Measurements from ENCODE around the gene SCUBE1.

The SCUBE1 gene

DNA sequence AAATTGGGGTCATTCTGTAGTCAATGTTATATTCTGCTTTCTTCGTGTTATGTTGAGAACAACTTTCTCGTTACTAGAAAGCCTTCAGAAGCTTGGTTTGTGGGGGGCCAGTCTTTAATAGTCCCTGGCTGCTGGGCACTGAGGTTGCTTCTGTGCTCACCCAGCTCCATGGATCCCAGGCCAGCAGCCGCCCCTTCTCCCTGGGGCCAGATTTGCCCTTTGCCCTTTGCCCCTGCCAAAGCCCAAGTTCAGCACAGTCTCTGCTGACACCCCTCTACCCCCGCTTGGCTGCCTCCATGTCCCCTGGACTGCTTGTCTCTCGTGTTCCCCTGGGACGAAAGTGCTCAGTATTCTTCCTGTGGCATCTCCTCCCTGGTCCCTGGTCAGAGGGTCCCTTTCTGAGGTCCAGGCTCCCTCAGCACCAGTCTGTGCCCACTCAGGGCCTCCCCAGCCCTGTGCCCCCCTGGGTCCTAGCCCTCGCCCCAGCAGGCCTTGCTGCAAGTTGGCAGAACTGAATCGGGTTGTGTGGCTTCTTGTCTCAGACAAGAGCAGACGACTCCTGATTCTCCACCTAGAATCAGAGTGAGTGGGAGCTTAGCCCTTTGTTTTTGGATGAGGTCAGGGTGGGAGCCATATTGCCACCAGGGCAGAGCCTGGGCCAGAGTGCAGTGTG, 185.2 kb downstream of the SCUBE1 start:
- DNase-seq (ENCODE audit: low read depth in 2 of 2): no peak

DNA sequence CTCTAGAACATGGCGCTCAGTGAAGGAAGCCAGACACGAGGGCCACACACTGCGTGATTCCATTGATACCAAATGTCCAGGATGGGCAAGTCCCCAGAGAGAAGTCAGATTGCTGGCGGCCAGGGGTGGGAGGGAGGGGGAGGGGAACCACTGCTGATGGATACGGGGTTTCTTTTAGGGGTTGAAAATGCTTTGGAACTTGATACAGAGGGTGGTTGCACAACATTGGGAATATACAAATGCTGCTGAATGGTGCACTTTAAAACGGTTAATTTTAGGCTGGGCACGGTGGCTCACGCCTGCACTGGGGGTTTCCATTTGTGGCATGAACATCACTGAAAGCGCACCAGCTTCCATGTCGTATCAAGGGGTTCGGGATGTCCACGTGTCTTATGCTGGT, 186.8 kb downstream of the SCUBE1 start:
- no peak for DNase-seq (ENCODE audit: low read depth in 2 of 2)

- DNase-seq (ENCODE audit: low read depth in 2 of 2): no peak
These were observed 187.4 kb downstream of the SCUBE1 start for GRCh38 chr22:43155789-43156188.

DNA sequence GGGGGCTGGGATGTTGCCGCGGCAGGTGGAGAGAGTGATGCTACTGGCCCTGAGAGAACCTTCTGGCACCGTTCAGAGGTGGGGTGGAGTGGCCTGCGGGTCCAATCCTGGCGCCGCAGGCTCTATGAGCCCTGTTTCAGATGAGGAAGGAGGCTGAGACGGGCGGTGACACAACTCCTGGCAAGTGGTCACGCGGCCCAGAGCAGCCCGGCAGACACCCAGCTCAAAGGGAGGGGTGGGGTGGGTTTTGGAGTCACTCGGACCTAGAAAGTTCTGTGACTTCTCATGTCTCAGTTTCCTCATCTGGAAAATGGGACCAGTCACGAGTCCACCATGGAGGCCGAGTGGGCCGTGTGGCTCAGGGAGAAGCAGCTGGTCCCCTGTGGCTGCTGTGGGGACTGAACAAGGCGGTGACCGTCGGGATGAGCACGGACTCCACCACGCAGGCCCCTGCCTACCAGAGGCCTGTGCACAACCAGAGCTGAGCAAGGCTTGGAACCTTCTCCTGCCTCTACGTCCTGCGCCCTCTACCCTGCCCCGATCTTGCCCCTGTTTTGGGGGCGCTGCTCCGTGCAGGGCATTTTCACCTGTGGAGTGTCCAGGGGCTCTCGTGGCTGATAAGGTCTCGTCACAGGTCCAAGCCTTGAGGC, 188.2 kb downstream of the SCUBE1 start:
- no peak for DNase-seq (ENCODE audit: low read depth in 2 of 2)

- DNase-seq (ENCODE audit: low read depth in 2 of 2): no peak
These were observed 189.3 kb downstream of the SCUBE1 start for GRCh38 chr22:43153899-43154298.

- peak; percentile 40 for DNase-seq (ENCODE audit: low read depth in 2 of 2)
These were observed 190.7 kb downstream of the SCUBE1 start for GRCh38 chr22:43152357-43153071.

DNA sequence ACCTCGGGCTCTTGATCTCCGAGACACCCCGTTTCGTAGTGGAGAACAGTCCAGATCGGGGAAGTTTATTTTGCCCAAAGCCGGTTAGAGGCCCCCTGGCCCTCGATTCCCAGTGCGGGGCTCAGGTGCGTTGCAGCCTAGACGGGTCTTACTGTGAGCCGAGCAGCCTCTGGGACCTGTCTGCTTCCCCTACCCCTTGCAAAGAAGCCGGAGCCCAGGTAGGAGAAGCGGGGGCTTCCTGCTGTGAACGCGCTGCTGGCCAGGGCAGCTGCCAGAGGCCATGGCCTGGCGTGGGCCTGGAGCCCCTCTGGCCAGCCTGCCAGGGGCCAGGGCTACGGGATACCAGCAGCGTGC, 191.2 kb downstream of the SCUBE1 start:
- DNase-seq (ENCODE audit: low read depth in 2 of 2): no peak

GRCh38 chr22:43151251-43152002, 191.7 kb downstream of the SCUBE1 start, which contains the start of gene TSPO:
TSS of gene TSPO (plus strand) at chr22:43151559. CDS start at chr22:43159239, 7,680 bp downstream.
- DNase-seq (ENCODE audit: low read depth in 2 of 2): peak; percentile 42 to 52

DNA sequence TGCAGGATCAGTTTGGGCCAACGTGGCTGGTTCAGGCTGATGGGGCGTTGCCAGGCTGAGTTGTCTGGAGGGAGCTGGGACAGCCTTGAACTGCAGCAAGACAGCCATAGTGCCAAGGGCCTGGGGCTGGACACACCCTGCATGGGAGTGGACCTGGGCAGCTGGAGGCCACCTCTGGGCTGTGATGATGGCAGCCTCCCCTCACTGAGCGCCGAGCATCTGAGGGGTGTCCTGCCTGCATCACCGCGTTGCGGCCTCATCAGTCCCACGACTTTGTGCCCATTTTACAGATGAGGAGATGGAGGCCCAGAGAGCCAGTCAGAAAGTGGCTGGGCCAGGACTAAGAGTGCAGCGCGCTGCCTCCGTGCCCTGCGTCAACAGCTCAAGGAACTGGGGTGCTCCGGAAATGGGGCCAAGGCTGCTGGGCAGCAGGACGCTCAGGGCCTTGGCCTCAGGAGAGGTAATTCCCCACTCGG, 192.4 kb downstream of the SCUBE1 start:
- no peak for DNase-seq (ENCODE audit: low read depth in 2 of 2)

DNA sequence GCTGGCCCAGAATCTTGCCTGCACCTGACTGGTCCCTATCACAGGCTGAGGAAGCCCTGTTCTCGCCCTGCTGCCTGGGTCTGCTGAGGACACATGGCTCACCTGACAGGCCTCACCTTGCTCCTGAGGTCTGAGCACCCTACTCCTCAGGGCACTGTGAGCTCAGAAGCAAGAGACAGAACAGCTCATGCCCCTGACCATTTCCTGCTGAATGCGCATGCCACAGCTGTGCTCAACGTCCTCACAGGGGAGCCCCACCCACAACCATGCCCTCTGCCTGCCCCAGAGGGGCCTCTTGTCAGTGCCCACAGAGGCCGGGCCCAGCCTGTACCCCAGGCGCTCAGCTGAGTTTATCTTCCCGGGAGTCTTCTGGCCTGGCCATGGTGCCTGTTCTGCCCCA, 194.6 kb downstream of the SCUBE1 start:
- DNase-seq (ENCODE audit: low read depth in 2 of 2): no peak

DNA sequence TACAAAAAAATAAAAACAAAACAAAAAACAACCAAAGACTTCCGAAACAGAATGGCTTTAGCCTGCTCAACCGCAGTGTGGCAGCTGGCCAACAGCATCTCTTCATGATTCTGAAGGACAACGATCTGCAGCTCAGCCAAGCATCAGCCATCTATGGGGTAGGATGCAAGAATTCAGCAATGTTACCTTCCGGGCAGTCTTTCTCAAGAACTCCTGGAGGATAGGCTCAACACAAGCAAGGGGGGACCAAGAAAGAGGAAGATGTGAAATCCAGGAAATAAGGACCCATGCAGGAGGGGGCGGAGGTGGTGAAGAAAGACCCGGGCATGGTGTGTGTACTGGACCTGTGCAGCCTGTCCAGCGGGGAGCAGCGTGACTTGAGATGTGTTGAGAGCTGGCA, 195.4 kb downstream of the SCUBE1 start:
- no peak for DNase-seq (ENCODE audit: low read depth in 2 of 2)

All from stimulated activated CD8-positive, alpha-beta memory T cell treated with anti-CD3 and anti-CD28 coated beads, Interleukin-15, amount 100 ng/mL, for 48 hours (primary cell).